Astrocyte of the hippocampus (primary cell): ENCODE results near the gene CPED1.
"Not testable (repeated sequence)": the region's sequence is repeated elsewhere in the genome, so short reads cannot be mapped to it uniquely, and the experiment has no call there.

ENCODE experiments used
- DNase-seq: peaks from one replicate; pipeline ENCODE4 v3.0.0; 2011; ENCODE audit warnings: low read depth, low spot score

The CPED1 gene

GRCh38 chr7:121039510-121039822 lies 51.0 kb downstream of the CPED1 start:
- no peak for DNase-seq

GRCh38 chr7:121039994-121040393 lies 51.5 kb downstream of the CPED1 start:
- no peak for DNase-seq

GRCh38 chr7:121041516-121042148 lies 53.1 kb downstream of the CPED1 start:
- DNase-seq, result no peak

DNA sequence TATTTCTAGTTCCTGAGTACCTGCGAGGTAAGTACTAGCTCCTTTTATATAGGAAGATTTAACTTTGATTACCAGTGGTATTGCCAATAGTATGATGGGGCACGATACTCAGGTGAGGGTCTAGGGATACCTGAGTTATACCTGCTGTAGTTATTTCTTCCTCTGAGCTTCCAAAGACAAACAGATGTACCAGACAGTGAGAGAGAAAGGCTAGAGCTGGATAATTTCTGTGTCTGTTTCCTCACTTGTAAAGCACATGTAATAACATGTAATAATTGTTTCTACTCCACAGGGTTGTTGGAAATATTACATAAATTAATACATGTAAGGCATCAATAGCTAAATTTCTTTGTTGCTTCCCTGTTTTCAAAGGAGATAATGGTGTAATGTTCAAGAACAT lies 53.7 kb downstream of the CPED1 start:
- no peak for DNase-seq

DNA sequence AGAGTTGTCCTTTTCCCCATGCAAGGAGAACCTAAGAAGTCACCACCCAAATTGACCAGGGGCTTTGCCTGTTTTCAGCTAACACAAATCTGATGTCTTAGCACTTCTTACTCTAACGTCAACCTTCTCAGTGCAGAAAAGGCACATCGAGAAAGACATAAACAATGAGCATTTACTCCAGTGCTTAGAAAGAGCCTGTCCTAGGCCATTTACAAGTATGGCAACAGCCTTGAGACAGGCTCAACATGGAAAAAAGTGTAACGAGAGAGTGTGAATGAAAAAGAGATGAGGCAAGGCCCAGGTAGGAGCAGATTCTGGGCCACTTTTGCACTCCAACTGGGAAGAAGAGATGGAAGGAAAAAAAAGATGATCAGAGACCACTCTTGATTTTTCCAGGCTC lies 54.4 kb downstream of the CPED1 start:
- no peak for DNase-seq

GRCh38 chr7:121043314-121044234 lies 55.1 kb downstream of the CPED1 start:
- no peak for DNase-seq

- DNase-seq, result no peak
Observed at GRCh38 chr7:121045090-121045489, 56.6 kb downstream of the CPED1 start.

- no peak for DNase-seq
Observed at GRCh38 chr7:121046009-121046408, 57.5 kb downstream of the CPED1 start.

GRCh38 chr7:121046893-121047468 lies 58.5 kb downstream of the CPED1 start:
- no peak for DNase-seq

DNA sequence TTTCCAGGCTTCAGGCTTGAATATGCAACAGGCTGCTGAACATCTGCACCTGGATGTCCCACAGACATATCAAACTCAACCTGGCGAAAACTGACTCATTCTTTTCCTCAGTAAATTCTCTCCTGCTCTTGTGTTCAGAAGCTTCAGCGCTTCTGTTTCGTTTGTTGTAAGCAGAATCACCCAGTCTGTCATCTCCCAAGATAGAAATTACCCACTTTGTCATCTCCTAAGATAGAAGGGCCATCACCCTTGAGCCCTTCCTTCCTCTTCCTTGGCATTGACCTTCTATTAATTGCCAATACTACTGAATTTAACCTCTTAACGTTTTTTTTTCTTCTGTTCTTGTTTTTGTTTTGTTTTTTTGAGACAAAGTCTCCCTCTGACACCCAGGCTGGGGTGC lies 59.7 kb downstream of the CPED1 start:
- no peak for DNase-seq

DNA sequence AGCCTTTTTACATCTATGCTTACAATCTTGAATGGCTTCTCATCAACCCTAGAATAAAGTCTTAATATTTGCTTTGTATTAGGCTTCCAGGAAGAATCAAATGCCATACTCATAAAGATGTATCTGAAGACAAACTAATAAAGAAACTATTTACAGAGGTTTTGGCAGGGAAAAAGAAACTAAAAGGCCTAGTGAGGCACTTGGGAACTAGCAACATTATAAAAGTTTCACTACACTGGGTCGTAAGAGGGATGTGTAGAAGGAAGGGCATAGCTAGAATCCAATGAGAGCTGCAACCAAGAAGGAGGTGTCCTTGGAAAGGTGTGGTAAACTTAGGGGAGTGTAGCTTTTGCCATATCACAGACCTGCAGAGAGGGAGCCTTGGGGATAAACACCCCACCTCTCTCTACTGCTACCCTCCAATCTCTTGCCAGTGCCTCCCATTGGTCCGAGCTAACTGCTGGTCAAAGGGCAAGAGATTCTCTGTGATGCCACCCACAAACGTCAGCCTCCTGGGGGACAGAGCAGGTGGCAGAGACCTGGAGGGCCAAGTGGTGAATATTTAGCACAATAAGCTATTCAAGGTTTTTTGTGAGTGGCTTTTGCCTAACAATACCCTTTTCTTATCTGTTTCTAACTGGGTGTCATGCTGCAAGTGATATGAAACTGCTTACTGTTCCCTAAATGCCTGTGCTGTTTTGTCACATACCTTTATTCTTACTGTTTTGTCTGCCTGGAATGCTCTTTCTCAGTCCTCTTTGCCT lies 60.7 kb downstream of the CPED1 start:
- DNase-seq, result no peak

DNA sequence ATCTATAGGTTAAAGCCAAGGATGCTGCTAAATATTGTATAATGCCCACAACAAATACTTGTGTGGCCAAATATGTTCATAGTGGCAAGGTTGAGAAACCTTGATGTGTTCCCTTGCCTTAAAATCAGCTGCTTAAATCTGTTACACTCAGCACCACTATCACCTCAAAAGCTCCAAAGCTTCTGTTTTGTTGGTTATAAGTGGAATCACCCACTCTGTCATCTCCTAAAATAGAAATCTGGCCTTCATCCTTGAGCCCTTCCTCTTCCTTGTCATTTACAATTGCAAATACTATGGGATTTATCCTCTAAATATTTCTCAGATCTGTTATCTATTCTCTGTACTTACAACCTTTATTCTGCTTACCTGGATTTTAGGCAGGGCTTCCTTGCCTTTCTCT lies 61.4 kb downstream of the CPED1 start:
- DNase-seq, result no peak

GRCh38 chr7:121053219-121053618 lies 64.7 kb downstream of the CPED1 start:
- no peak for DNase-seq

GRCh38 chr7:121054925-121055324 lies 66.4 kb downstream of the CPED1 start:
- no peak for DNase-seq

DNA sequence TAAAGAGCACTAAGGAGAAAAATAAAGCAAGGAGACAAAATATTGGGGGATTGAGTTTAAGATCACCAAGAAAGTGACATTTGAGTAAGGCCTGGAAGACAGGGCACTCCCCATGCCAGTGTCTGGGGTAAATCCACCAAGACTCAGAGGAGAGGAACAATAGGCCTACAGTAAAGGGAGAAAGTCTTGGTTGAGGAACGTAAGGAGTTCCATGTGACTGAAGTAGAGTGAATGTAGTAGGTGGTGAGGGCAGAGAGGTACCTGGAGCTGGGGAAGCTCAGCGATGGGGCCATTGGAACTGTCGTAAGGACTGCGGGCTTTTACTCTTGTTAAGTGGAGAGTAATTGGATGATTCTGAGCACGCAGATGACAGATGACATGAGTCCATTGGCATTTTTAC lies 69.4 kb downstream of the CPED1 start:
- no peak for DNase-seq

GRCh38 chr7:121058975-121059374 lies 70.5 kb downstream of the CPED1 start:
- DNase-seq, result no peak

DNA sequence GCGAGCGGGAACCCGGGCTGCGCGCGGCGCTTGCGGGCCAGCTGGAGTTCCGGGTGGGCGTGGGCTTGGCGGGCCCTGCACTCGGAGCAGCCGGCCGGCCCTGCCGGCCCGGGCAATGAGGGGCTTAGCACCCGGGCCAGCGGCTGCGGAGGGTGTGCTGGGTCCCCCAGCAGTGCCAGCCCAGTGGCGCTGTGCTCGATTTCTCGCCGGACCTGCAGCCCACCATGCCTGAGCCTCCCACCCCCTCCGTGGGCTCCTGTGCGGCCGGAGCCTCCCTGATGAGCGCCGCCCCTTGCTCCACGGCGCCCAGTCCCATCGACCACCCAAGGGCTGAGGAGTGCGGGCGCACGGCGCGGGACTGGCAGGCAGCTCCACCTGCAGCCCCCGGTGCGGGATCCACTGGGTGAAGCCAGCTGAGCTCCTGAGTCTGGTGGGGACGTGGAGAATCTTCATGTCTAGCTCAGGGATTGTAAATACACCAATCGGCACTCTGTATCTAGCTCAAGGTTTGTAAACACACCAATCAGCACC lies 71.5 kb downstream of the CPED1 start:
- not testable (repeated sequence) for DNase-seq

DNA sequence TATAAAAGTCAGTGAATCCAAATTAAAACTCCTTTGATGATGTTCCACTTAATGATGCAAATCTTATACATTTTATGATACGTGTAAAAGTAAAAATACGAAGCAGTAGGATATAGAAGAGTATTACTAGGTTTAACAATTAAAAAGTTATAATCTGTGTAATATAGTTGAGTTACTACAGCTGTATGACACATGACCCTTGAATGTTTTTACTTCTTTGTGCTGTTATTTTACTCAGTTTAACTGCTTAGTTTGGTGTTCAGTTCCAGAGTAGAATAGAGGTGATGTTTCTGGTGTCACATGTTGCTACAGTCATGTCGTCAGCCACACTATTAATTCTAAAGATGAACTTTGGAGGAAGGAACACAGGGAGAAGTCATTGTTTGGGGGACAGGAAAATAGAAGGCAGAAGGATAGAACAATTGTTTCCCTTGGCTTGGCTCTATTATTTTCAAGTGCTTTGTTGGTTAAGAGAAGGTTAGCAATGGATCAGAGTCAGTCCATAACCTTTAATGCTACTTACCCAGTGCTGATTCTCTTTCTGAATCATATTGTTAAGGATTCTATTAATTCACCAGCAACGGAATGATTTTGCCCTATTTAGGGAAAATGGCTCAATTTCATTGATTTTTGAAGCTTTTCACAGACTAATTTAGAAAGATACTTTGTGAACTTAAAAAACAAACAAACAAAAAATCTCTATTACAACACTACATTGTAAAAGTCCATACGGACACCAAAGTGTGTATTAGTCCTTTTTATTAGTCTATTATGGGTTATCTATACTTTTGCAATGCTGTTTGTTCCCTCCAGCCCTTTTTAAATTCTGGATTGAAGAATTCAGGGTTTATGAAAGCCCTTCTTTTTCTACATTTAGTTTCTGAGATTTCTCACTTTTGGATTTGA lies 73.4 kb downstream of the CPED1 start:
- no peak for DNase-seq

DNA sequence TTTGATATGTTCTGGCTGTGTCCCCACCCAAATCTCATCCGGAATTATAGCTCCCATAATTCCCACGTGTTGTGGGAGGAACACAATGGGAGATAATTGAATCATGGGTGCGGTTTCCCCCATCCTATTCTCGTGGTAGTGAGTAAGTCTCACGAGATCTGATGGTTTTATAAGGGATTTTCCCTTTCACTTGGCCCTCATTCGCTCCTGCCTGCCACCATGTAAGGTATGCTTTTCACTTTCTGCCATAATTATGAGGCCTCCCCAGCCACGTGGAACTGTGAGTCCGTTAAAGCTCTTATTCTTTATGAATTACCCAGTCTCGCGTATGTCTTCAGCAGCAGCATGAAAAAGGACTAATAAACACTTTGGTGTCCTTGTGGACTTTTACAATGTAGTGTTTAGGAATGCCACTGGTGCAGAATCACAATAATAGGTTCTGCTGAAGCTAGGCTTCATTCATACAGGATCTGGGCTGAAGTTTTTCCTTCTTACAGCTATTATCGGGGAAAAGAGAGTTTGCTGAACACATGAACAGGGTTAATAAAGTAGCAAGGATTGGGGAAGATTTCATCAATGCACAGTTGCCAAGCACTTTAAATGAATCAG lies 74.3 kb downstream of the CPED1 start:
- DNase-seq, result no peak

GRCh38 chr7:121067717-121068116 lies 79.2 kb downstream of the CPED1 start:
- not testable (repeated sequence) for DNase-seq
